Measurements from ENCODE around the gene SLC27A5.
"Not testable (repeated sequence)": the region's sequence is repeated elsewhere in the genome, so short reads cannot be mapped to it uniquely, and the experiment has no call there.

The SLC27A5 gene

DNA sequence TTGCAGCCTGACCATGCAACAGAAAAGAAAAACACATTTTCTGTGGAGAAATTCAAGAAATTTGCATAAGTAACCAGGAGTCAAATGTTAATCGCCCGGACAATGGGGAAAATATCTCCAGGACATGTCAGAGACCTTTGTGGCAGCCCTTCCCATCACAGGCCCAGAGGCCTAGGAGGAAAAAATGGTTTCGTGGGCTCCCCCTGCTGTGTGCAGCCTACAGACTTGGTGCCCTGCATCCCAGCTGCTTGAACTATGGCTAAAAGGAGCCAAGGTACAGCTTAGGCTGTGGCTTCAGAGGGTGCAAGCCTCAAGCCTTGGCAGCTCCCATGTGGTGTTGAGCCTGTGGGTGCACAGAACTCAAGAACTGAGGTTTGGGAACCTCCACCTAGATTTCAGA is 62.9 kb downstream of the SLC27A5 start:
- peaks cover 56% of the 10 kb centered on the region for H3K27me3 ChIP-seq (ENCODE audit: control insufficient read depth, insufficient read depth, low read length, poor library complexity, severe bottlenecking)
- H3K4me3 ChIP-seq (ENCODE audit: insufficient read depth, low read depth, low read length); H3K9me3 ChIP-seq (ENCODE audit: control insufficient read depth, low read length); H3K36me3 ChIP-seq (ENCODE audit: control insufficient read depth, insufficient read depth, low read length); H3K27ac ChIP-seq (ENCODE audit: insufficient read depth, low read depth, low read length, poor library complexity, severe bottlenecking); H3K4me1 ChIP-seq (ENCODE audit: control insufficient read depth, insufficient read depth, low read length): not testable (repeated sequence)
- 75 to 76% methylated on average over 3 of the region's 3 CpGs for WGBS, 2 experiments

Measured in ectodermal cell (in vitro differentiated cells).